Testis (tissue), 2 donors: ENCODE measurements around the gene ADIRF.

ENCODE experiments used
- POLR2A ChIP-seq: fragments of 450-650 bp; IDR thresholded peaks from one replicate; pipeline ENCODE4 v1.6.1; 2017; ENCODE audit warnings: antibody characterized with exemption, mild to moderate bottlenecking, moderate library complexity
- TF ChIP-seq, protein P1 (sequence below), 3 experiments: fragments of 450-650 bp in 2 of 3; fragments of 200-600 bp in 1 of 3; sonication (generic) in 1 of 3; IDR thresholded peaks; one replicate each; pipeline ENCODE4 v1.5.1; 2016 to 2019; ENCODE audit warnings: antibody characterized with exemption in 3 of 3, mild to moderate bottlenecking in 2 of 3, moderate library complexity in 1 of 3

DNA sequence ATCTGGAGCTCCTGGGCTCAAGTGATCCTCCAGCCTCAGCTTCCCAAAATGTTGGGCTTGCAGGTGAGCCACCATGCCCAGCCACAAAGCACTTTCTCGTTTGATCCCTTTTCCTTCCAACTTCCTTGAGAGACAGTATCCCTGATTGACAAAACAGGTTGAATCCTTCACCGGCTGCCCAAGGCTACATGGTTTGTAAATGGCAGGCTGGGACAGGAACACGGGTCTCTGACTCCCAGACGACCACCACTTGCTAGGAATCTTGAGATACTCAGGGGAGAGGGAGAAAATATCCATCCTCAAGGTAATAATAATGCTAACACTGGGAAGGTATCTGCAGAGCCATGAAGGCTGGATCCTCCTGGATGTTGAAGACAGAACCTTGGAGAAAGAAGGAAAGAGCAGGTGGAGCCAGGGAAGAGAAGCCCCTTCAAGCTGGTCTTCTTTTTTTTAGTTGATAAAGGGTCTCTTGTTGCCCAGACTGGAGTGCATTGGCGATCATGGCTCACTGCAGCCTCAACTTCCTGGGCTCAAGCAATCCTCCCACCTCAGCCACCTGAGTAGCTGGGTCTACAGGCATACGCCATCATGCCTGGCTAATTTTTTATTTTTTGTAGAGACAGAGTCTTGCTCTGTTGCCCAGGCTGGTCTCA lies 30.7 kb upstream of the ADIRF start:
- TF ChIP-seq, protein P1, sequence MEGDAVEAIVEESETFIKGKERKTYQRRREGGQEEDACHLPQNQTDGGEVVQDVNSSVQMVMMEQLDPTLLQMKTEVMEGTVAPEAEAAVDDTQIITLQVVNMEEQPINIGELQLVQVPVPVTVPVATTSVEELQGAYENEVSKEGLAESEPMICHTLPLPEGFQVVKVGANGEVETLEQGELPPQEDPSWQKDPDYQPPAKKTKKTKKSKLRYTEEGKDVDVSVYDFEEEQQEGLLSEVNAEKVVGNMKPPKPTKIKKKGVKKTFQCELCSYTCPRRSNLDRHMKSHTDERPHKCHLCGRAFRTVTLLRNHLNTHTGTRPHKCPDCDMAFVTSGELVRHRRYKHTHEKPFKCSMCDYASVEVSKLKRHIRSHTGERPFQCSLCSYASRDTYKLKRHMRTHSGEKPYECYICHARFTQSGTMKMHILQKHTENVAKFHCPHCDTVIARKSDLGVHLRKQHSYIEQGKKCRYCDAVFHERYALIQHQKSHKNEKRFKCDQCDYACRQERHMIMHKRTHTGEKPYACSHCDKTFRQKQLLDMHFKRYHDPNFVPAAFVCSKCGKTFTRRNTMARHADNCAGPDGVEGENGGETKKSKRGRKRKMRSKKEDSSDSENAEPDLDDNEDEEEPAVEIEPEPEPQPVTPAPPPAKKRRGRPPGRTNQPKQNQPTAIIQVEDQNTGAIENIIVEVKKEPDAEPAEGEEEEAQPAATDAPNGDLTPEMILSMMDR (IDR thresholded peaks at IDR 0.05) = no peak
- no peak for TF ChIP-seq POLR2A
